GM18858 (cell line): ENCODE results near the gene SEMA3F.
A peak's percentile ranks its signal among the peaks of the same experiment; 100 is the strongest.

Experiments
- ATAC-seq: cut with Tn5 transposase; IDR thresholded peaks from one replicate; pipeline ENCODE4 v1.9.1; 2021; ENCODE audit not compliant: unreplicated experiment

The SEMA3F gene

DNA sequence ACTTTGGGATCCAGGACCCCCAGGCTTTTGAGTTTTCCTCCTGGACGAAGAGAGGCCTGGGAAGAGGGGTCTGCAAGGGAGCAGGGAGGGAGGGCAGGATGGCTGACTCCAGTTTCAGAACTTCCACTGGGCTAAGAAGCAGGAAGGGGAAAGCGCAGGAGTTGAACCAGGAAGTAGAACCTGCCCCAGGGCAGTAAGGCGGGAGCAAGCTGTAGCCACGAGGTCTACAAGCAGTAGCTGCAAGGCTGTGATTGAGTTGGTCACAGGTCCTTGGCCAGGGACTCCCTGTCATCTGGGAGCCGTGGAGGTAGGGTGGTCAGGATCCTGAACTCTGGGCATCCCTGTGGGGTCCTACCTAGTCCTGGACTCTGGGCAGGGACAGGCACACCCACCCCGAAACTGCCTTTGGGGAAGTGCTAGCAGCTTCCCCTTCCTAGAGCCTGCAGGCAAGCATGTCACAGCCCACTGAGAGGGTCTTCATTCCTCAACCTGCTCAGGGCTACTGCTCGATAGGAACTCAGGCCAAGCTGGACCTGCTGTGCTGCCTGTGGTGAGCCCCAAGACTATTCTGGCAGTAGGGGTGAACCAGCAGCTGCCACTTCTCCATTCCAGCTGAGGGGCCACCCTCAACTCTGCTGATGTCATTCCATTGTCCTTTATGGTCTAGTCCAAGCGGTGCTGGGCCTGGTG, 75.1 kb downstream of the SEMA3F start:
- no peak for ATAC-seq

DNA sequence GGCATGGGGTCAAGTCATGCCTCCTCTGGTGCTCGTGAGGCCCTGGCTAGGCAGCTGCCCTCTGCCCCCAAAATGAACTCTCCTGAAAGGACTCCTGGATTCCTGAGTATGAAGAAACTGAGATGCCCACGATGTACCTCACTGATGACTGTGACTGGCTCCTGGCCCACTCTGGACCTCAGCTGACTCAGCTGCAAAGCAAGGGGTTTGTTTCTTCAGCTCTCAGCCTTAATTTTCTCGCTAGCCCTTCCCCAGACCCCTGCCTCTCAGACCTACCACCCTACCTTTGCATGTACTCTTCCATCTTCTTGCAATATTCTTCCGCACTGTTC, 75.6 kb downstream of the SEMA3F start:
- no peak for ATAC-seq

DNA sequence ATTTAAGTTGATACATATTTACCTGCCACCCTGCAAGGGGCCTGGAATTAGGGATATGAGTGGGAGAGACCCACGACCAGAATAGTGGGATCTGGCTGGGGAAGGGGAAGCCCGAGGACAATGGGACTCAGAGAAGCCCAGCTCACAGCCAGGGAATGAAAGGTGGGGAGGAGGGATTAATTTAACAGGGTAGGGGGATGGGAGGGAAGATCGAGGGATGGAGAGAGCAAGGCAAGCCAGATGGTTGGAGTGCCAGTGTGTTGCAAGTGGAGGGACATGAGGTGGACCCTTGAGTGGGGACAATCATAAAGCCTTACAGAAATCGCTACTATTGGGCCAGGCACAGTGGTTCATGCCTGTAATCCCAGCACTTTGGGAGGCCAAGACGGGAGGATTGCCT, 76.5 kb downstream of the SEMA3F start:
- ATAC-seq, result no peak

DNA sequence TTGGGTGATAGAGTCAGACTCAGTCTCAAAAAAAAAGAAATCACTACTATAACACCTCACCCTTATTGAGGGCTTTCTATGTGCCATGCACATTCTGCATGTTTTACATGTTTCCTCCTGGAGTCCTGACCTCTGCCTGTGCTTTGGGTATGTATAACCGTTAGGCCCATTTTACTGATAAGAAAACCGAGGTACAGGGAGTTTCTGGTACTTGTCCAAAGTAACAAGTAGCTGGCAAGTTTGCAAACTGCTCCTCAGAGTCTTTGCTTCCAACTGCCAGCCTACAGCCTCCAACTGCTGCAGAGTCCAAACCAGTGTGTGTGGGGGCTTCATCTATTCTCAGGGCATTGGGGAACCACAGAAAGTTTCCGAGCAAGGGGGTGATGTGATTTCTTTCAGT, 77.2 kb downstream of the SEMA3F start:
- ATAC-seq, result no peak

DNA sequence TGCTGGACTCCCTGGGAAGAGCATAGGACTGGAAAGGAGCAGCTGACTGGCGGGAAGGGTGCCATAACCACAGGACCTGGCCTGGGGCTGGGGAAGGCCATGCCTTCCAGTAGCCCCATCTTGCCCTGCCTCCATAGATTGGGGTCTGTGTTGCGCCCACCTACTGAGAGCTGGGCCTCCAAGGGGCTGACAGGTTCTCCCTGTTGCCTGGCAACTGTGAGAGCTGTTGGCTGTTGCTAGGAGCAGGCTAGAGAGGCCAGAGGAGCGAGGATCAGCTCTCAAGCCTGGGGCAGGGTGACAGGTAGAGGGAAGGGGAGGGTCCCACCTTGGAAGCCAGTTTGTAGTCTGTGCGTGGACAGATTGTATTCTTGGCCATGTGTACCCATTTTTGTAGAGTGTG, 78.1 kb downstream of the SEMA3F start:
- no peak for ATAC-seq

DNA sequence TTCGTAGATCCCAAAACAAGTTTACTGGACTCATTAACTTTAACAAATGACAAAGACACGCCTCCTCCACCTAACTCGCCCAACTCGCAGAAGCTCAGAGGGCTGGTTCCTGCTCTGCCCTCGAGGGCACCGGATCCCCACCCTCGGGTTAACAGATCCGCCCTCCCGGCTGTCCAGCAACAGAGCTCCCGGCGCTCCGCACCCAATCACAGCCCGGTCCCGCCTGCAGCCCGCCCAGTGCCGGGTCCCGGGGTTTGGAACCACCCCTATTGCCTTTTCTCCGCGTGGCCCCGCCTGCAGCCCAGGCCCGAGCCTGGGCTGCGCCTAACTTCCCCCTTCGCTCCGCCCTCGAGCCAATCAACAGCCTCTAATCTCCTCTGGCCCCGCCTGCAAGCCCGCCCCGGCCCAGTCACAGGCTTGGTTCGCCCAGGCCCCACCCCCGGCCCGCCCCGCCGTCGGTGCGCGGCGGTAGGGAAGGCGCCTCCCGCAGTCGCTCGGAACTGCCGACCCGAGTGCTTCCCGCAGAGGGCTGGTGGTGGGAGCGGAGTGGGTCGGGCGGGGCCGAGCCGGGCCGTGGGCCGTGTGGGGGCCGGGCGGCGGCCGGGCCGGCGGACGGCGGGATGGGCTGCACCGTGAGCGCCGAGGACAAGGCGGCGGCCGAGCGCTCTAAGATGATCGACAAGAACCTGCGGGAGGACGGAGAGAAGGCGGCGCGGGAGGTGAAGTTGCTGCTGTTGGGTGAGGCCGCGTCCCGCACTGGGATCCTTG, 80.8 kb downstream of the SEMA3F start, which contains the start of gene GNAI2:
Gene GNAI2 (plus strand): TSS at position 489 of the 768 bp plus-strand sequence. CDS start 132 bp downstream, at position 621.
- peak; percentile 88 for ATAC-seq

DNA sequence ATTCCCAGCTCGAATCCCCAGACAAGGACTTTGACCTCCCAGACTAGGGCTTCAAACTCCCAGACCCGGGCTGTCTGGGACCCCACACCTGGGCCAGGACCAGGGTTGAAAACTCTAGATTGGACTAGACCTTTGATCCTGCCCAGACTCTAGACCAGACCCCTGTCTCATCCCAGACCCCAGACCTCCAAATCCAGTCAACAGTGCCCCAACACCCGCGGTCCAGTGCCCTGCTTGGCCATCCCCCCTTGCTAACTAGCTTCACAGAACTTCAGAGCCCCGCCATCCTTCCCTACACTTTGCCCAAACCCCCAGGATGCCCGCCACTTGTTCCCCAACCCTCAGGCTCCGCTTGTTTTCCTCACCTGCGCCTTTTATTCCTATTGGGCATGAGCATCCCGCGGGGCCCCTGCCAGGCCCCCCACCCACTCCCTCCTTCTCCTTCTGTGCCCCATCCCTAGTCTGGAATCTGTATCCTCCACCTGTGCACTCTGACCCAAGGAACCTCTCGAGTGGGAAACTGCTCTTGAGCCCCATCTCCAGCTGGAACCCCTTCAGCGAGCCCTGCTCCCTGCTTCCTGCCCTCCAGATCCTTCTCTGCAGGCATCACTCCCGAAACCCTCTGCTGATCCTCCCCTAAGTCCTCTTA, 81.5 kb downstream of the SEMA3F start:
- no peak for ATAC-seq

DNA sequence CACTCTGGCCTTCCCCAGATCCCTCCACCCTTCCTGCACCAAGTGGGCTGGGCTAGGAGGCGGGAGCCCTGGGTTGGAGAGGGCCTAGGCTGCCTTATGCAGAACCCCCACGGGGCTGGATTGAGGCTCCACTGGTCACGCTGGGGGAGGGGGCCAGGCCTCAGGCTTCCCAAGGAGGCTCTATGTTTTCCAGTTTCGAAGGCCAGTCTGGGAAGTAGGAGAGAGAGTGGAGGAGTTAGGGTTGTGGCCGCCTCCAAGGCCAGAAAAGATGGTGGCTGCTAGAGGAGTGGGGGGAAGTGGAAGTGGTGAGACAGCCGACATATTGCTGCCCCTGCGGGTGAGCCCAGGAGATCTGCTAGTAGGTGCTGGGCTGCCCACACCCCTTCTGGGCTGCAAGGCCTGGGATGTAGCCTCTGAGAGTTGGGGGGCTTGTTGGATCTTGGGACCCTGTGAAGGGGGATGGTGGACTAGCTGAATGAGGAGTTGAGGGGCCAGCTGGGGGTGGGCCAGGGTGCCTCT, 82.1 kb downstream of the SEMA3F start:
- ATAC-seq, result no peak

DNA sequence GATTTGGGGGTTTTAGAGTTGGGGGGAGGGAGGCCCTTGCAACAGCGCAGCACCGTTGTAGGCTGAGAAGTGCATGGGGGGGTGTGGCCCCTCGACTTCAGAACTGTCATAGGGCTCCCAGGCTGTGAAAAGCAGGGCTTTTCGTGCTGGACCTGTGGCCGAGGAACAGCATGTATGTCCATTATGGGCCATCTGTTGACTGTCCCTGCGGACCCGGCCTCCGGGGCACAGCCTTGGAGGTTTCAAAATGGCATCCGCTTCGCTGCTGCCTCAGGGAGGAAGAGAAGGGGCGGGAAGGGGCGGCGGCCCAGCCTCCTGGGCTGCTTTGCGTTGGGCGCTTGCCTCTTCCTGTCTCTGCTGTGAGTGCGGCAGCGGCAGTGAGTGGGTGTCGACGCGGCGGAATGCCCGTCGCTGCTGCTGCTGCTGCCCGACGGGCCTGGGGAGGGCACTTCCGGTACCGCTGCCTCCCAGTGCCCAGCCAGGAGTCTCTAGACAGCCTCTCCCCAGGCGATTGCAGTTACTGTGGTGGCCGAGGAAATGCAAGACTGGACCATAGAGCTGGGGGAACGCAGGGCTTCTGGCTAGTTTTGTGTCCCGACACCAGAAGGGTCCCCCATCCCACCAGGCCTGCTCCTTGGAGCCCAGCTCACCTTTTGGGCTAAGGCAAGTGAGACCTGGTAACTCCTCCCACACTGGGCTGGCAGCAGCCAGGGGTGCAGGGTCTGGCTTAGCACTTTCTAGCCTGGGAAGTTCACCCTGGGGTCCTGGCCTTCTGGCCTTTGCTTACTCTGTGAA, 82.8 kb downstream of the SEMA3F start:
- ATAC-seq, result peak; percentile 32

DNA sequence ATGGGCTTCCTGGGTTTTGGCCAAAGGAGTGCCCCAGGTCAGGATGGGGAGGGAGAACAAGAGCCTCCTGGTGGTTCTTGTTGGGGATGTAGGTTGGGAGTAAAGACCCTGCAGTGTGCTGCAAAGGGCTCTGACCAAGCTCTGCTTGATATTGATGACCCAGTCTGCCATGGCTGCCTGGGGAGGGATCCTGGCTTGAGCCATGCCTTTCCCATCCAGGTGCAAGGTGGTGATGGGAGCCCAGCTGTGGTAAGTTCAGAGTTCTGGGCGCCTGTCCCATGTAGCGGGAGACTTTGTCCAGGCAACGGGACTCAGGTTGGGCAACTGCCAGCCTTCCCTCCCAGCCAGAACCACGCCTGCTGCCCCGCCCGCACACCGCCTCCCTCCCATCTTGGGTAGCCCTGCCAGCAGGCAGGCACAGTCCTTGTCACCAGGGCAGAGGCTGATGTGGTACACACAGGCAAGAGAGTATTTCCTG, 83.5 kb downstream of the SEMA3F start:
- ATAC-seq, result no peak
